HUDEP-2 (cell line): ENCODE data around the gene RAB8A.
A peak's percentile ranks its signal among the peaks of the same experiment; 100 is the strongest.

Experiments used
- DNase-seq, 76 experiments: peaks; one replicate each; lab custom pipeline; 2025; ENCODE audit not compliant: unreplicated experiment in 76 of 76; lab: John Stamatoyannopoulos, UW

RAB8A gene

DNA sequence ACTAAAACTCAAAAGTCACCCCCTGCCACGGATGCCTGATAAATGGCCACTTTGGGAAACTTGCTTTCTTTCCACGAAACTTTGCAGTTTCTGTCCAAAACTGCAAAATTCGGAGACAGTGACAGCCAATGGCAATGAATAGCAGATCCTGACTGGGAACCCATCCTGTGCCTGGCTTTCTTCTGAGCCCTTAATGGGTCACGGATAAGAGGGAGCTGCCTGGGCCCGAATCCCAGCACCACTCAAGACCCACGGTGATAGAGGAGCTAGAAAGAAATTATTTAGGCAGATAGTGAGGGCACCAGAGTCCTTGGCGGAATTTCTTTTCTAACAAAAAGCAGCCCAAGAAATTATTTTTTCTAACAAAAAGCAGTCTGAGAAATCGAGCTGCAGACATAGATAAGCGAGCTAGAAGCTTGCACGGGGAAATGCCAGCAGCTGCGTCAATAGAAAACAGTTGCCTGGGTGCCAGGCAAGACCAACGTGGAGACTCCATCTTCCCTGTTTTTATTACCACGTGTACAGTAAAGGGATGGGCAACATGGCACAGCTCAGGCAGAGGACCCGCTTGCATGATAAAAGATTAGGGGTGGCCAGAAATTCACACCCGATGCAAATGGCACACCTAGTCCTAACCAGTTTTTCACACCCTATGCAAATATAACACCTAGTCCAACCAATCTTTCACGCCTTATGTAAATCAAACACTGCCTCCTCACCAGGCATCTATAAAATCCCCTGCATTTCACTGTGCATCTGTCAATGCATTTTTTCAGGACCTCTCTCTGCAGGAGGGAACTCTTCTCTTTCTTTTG, 24.7 kb downstream of the RAB8A start:
- no peak for DNase-seq

DNA sequence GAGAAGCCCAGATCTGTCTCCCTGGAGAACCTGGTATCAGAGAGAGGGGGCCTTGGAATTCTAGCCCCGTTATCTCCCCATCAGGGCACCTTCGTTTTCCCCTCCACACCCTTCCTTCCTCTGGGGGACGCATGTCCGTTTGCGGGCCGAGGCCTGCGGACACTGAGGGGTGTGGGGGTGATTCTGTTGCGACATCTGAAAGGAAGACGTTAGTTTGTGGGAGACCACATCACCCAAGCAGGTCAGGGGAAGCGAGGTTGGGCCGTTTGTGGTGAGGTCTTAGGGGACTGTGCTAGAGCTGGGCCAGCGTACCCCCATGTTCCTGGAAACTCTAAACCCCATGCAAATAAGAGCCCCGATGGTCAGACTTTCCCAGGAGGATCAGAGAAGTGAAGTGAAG, 28.1 kb downstream of the RAB8A start:
- no peak for DNase-seq

DNA sequence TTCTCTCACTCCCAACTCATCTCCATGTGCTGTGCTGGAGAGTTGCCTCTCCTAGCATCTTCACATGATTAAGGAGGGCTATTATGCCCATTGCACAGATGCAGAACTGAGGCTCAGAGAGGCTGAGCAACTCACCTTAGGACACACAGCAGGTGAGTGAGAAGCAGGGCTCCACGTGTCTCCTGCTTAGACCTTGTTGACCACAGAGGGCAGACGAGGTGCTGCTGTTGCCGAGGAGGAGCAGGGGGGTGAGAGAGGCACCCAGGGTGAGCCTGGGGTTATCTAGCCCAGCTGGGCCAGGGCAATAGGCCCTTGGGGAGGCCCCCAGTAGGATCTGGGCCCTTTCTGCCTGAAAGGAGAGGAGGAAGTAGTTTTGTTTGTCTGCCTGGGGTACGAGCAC, 29.4 kb downstream of the RAB8A start:
- peak in 5 of 76 experiments; percentile 13 to 28 (median 22) for DNase-seq

DNA sequence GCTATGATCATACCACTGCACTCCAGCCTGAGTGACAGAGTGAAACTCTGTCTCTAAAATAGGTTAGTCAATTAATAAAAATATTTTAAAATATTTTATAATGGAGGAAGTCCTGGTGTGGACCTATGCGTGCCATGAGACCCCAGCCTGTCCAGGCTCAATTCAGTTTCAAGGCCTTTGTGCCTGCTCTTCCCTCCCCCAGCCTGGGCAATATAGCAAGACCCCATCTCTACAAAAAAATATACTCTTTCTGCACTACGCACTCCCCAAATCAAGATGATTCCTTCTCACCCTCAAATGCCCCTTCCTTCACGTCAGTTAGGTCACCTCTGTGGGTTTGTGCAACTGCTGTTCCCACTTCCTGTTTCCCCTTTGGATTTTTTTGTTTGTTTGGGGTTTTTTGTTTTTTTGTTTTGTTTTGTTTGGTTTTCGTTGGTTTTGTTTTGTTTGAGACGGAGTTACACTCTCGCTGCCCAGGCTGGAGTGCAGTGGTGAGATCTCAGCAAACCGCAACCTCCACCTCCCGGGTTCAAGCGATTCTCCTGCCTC, 30.4 kb downstream of the RAB8A start:
- no peak for DNase-seq

DNA sequence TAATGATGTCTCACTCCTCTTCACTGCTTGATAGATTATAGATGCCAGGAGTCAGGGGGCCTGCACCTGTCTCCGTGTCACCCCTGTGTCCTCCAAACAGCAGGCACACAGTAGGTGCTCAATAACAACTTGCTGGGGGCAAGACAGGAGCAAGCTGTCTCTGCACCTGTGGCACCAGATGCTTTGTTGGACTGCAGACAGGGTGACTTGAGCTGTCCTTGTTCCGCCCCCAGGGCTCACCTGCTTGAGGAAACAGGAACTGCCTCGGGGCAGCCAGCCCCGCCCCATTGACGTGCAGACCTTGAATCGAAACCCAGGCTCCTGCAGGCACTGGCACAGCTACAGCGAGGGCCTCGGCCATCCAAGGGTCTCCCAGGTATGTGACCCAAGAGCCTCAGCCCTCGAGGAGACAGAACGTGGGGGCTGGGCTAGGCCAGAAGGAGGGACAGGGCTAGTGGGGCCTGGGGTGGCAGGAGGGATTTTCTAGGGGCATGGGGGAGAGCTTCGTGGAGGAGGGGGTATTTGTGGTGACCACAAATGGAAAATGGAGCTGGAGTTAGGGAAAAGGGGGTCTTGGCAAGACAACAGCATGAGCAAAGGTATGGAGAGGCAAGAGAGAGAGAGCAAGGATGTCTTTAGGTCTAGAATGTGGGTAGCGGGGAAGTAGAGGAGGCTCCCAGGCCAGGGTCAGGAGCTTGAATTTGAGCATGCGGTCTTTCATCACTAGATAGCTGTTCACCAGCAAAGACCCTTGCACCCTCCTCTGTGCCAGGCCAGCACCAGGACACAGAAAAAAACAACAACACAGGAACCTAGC, 31.9 kb downstream of the RAB8A start, which contains the start of gene HSH2D:
TSS of gene HSH2D (plus strand) at position 287 of the 817 bp plus-strand sequence. CDS start 5,066 bp downstream, outside the sequence.
- peak in 1 of 76 experiments; percentile 8 for DNase-seq

DNA sequence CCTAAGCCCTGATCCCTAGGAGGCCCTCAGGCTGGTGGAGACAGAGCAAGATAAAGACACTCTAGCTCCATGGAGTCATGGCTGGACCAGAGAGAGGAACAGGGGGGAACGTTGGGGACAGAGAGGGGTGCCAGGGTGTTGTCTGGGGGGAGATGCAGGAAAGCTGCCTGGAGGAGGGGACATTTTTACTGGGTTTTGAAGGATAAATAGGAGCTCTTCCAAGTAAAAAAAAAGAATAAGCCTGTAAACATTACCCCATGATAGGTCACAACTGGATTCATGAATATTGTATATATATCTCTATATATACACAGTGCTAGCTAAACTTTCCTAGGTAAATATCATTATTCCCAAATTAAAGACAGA, 32.5 kb downstream of the RAB8A start:
- DNase-seq = no peak

DNA sequence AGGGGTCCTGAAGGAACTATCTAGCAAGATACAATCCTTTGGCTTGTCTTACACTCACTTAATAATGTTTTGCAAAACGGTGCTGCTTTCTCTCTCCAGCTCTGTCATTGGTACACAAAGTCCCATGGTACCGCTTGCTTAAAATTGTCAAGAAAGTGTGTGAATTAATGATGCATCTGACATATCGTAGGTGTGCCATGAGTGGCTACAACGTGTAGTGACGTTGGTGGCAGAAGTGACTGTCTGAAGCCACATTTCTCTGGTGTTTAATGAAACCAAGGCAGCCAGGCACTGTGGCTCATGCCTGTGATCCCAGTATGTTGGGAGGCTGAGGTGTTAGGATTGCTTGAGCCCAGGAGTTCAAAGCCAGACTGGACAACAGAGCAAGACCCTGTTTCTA, 34.4 kb downstream of the RAB8A start:
- DNase-seq = no peak

DNA sequence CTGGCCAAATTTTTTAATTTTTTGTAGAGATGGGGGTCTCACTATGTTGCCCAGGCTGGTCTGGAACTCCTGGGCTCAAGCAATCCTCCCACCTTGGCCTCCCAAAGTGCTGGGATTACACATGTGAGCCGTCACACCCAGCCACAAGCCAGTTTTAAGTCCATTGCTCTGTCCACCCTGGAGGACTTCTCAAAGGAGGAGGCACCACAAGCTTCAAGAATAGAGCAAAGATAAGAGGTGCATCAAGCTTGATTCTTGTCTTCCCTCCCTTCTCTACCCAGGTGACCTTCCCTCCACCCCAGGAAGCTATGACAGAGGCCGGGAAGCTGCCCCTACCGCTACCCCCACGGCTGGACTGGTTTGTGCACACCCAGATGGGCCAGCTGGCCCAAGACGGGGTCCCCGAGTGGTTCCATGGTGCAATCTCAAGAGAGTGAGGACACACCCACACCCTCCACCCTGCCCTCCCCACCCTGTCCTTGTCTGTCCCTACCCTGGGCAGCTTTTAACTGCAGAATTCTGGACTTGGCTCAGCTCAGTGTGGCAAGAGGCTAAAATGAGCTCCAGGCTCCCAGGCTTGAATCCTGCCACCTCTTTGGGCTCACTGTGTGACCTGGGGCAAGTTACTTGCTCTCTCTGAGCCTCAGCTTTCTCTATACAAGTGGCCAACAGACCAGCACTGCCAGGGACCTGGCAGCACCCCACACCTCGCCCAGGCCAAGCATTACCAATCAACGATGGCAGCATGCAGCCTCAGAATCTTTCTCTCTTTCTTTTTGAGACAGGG, 36.9 kb downstream of the RAB8A start:
- peak in 4 of 76 experiments; percentile 8 to 14 (median 10) for DNase-seq

DNA sequence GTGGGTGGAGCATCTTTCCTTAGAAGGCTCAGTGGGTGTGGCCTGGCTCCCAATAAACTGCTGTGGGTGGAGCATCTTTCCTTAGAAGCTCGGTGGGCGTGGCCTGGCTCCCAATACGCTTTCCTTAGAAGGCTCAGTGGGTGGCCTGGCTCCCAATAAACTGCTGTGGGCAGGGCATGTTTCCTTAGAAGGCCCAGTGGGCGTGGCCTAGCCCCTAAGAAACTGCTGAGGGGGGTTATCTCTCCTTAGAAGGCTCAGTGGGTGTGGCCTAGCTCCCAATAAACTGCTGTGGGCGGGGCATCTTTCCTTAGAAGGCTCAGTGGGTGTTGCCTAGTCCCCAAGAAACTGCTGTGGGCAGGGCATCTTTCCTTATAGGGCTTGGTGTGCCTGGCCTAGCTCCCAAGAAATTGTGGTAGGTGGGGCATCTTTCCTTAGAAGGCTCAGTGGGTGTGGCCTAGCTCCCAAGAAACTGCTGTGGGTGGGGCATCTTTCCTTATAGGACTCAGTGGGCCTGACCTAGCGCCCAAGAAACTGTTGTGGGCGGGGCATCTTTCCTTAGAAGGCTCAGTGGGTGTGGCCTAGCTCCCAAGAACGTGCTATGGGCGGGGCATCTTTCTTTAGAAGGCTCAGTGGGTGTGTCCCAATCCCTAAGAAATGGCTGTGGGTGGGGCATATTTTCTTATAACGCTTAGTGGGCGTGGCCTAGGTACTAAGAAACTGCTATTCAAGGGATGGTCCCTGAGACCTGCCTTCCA, 42.1 kb downstream of the RAB8A start:
- DNase-seq = peak in 46 of 76 experiments; percentile 8 to 60 (median 34)

DNA sequence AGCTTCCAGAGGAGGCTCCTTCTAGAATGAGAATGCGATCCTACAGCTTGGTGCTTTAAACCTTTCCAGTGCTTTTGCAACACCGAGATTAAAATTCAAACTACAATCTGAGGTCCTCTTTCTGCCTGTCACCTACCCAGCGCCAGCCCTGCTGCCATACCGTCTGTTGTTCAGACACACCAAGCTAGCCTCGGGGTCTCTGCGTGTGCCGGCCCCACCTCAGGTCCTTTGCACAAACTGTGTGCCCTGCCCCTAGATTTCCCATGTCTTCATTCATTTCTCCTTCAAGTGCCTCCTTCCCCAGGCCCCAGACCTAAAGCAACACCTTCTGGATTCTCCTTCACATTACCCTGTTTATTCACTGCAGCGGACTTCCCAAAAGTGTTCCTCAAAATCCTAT, 42.9 kb downstream of the RAB8A start:
- no peak for DNase-seq

DNA sequence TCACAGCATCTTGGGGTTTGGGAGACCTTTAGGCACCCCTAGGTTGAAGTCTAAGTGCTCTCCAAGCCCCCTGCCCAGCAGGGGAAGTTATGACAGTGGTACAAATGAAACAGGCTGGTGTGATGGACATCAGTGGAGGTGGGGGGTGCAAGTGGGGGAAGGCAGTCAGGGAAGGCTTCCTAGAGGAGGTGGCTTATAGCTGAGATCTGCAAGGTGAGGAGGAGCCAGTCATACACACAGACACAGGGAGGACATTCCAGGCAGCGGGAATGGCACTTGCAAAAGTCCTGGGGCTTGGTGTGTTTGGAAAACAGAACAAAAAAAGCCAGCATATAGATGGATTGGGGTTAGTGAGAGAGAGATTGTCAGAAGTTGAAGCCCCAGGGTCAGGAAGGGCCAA, 43.4 kb downstream of the RAB8A start:
- no peak for DNase-seq

DNA sequence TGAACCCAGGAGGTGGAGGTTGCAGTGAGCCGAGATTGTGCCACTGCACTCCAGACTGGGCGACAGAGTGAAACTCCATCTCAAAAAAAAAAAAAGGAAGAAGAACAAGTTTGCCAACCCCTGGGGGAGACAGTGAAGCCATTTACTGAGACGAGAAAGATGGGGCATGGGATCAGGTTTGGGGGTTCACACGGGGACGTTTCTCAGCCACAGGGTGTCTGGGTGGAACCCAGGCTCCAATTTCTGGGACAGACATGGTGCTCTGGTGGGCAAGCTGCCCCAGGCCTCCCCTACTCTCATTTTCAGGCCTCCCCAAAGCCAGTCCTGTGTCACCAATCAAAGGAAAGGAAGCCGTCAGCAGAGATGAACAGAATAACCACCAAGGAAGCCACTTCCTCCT, 45.2 kb downstream of the RAB8A start:
- DNase-seq = no peak

DNA sequence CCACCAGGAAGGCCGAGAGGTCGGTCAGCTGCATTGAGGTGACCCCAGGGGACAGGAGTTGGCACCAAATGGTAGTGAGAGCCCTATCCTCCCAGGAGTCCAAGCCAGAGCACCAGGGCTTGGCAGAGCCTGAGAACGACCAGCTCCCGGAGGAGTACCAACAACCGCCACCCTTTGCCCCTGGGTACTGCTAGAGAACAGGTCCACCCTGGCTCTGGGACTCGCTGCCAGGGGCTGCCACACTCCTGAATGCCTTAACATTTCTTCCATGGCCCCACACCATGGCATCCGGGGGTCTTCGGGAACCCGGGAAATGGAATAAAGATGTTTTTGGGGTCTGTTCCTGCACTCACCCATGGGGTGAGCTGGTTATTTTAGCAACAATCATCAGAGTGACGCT, 45.9 kb downstream of the RAB8A start:
- no peak for DNase-seq

DNA sequence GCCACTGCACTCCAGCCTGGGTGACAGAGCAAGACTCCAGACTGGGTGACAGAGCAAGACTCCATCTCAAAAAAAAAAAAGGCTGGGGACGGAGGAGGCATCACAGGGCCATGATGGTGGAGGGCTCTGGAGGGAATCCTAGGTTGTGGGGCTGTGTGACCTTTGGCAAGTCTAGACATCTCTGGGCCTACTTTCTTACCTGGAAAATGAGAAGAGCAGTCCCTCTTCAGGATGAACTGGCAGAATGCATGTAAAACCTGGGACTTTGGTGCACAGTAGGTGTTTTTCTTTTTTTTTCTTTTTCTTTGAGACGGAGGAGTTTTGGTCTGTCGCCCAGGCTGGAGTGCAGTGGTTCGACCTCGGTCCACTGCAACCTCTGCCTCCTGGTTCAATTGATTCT, 48.0 kb downstream of the RAB8A start:
- no peak for DNase-seq

DNA sequence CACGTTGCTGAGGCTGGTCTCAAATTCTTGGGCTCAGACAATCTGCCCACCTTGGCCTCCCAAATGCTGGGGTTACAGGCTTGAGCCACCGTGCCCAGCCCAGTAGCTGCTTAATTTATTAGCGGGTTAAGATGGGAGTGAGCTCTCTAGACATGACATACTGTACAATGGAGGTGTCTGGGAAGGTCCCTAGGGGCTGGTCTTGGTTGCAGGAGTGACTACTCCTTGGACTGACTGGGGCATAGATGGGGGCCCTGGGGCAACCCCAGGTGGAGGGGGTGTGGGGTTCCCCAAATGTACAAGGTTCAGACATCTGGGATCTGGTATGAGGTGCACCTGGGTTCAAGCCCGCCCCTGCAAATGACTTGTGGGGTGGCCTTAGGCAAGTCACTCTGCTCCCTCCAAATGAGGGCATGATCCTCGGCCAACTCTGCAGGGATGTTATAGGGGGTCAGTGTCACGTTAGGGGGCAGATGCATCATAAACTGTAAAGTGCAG, 48.8 kb downstream of the RAB8A start:
- no peak for DNase-seq

DNA sequence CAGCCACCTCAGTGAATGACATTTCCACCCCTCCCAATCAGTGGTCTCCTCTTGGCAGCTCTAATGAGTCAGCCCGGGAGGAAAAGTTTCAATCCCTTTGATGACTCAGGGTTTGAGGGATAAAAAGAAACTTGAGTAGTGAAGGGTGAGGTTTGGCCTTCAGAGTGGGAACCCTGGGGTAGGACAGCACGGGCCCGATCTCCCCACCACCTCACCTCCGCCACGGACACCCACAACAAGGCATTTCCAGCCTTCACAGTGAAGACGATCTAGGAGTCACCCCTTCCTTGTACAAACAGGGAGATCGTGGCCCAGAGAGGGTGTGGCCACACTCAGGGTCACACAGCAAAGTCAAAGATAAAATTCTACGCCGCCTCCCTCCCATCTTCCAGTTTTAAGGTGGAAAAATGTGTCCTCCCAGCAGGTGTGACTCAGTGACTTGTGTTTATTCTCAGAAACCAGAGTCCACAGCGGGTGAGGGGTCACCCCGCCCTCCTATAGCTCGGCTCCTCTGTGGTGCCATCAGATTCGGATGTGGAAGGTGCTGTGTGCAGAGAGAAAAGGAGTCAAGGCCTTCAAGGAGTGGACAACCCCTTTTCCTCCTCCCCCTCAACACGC, 49.4 kb downstream of the RAB8A start:
- DNase-seq = no peak

DNA sequence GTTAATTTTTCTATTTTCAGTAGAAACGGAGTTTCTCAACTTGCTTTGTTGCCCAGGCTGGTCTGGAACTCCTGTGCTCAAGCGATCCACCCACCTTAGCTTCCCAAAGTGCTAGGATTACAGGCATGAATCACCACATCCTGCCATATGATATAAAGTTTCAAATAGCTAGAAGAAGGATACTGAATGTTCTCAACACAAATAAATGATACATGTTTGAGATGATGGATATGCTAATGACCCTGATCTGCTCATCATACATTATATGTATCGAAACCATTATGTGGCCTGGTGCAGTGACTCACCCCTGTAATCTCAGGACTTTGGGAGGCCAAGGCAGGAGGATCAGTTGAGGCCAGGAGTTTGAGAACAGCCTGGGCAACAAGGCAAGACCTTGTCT, 50.2 kb downstream of the RAB8A start:
- no peak for DNase-seq

DNA sequence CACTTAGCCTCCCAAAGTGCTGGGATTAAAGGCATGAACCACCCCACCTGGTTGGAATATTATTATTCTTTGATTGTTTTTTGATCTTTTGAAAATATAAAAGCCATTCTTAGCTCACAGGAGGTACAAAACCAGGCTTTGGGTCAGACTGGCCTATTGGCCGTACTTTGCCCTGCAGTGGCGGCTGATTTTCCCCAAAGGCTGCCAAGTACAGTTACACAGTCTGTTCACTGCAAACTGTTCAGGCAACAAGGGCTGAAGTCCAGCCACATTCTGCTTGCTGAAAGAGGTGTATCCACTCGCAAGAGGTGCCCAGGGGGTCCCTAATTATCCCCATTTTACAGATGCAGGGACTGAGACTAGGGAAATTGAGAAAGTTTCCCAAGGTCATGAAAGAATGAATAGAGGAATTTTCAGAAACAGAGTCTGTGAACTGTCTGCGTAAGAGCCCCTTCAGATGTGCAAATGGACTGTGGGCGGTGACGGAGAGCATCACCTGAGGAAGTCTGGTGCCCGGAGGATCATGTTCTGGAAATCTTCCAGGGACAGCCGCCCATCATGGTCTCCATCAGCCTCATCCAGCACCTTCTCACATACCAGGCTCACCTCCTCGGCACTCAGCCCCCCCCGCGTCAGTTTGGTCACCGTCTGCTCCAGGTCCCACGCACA, 52.7 kb downstream of the RAB8A start:
- no peak for DNase-seq

DNA sequence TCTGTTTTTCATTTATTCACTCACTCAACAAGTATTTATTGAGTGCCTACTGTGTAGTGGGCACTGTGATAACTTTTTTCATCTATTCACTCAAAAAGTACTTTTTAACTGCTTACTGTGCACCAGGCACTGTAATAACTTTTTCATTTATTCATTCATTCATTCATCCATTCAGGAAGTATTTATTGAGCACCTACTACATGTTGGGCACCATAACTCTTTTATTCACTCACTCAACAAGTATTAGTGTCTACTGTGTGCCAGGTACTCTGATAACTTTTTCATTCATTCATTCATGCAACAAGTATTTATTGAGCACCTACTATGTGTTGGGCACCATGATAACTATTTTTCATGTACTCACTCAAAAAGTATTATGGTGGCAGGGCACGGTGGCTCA, 54.7 kb downstream of the RAB8A start:
- DNase-seq = no peak
